Fibroblast of mammary gland (primary cell): ENCODE measurements around the gene DNAJB14.

ENCODE experiments used
- DNase-seq: peaks from one replicate; pipeline ENCODE4 v3.0.0-alpha.2; 2010; ENCODE audit warnings: low read depth
- H3K4me3 ChIP-seq: 2 replicates; pipeline ENCODE4 v1.5.1; 2011; ENCODE audit warnings: low read depth, mild to moderate bottlenecking, low read length, moderate library complexity; ENCODE audit not compliant: control insufficient read depth
- CTCF ChIP-seq: conservative IDR thresholded peaks from 2 replicates; pipeline ENCODE4 v1.5.1; 2011; ENCODE audit warnings: low read depth, low read length, inconsistent platforms; ENCODE audit not compliant: control insufficient read depth, insufficient read depth

DNAJB14 gene

GRCh38 chr4:99879458-99879857 lies 67.0 kb downstream of the DNAJB14 start:
- no peak overlapping the region for H3K4me3 ChIP-seq
- DNase-seq = no peak
- TF ChIP-seq CTCF = no peak

- TF ChIP-seq CTCF = no peak
- DNase-seq = no peak
- no peak overlapping the region for H3K4me3 ChIP-seq
Observed at GRCh38 chr4:99878604-99879003, 67.8 kb downstream of the DNAJB14 start.

- no peak for DNase-seq
- TF ChIP-seq CTCF = no peak
- H3K4me3 ChIP-seq = no peak overlapping the region
Observed at GRCh38 chr4:99876946-99877345, 69.5 kb downstream of the DNAJB14 start.

- TF ChIP-seq CTCF = no peak
- DNase-seq = no peak
- no peak overlapping the region for H3K4me3 ChIP-seq
Observed at GRCh38 chr4:99875071-99875470, 71.3 kb downstream of the DNAJB14 start.

- TF ChIP-seq CTCF = no peak
- H3K4me3 ChIP-seq = no peak overlapping the region
- DNase-seq = no peak
Observed at GRCh38 chr4:99872570-99872969, 73.8 kb downstream of the DNAJB14 start.

GRCh38 chr4:99868126-99868596 lies 78.3 kb downstream of the DNAJB14 start:
- H3K4me3 ChIP-seq = no peak overlapping the region

More at GRCh38 chr4:99868126-99868596, 78.3 kb downstream of the DNAJB14 start:
- TF ChIP-seq CTCF = no peak
- peak; percentile 86 for DNase-seq
